Thoracic aorta (tissue), 2 donors: ENCODE data around the gene RNF2. TPM values are rescaled to one million over a fixed set of nuclear protein-coding genes. Genes with fewer than 3 reads are reported as not detected.

Source experiments
- ATAC-seq: fragments of 150-250 bp; one replicate; pipeline ENCODE4 v1.8.0; 2017; ENCODE audit warnings: low read depth; ENCODE audit not compliant: insufficient number of reproducible peaks, low FRiP score
- DNase-seq: peaks from one replicate; pipeline ENCODE4 v3.0.0-alpha.2; 2020; ENCODE audit warnings: low spot score
- H3K27ac ChIP-seq, 2 donors: fragments of 200-600 bp; sonication (generic); 1 replicate in 1 of 2; 2 replicates in 1 of 2; pipeline ENCODE4 v1.5.1; 2016; ENCODE audit warnings: mild to moderate bottlenecking in 2 of 2, moderate library complexity in 2 of 2
- H3K27me3 ChIP-seq: fragments of 200-600 bp; sonication (generic); replicated peaks from 2 replicates; pipeline ENCODE4 v1.6.0; 2016; ENCODE audit warnings: mild to moderate bottlenecking; ENCODE audit not compliant: insufficient read depth
- H3K36me3 ChIP-seq: fragments of 200-600 bp; sonication (generic); one replicate; pipeline ENCODE4 v1.5.1; 2016
- H3K4me1 ChIP-seq, 2 donors: fragments of 200-600 bp; sonication (generic); 1 replicate in 1 of 2; 2 replicates in 1 of 2; pipeline versions ENCODE4 v1.5.1 to v1.6.0; 2016; ENCODE audit warnings: low read depth in 2 of 2, mild to moderate bottlenecking in 1 of 2; ENCODE audit not compliant: control insufficient read depth in 1 of 2
- H3K4me3 ChIP-seq: fragments of 200-600 bp; sonication (generic); 2 replicates; pipeline ENCODE4 v1.5.1; 2016; ENCODE audit warnings: mild to moderate bottlenecking
- H3K9me3 ChIP-seq: fragments of 200-600 bp; sonication (generic); 2 replicates; pipeline ENCODE4 v1.5.1; 2016
- total RNA-seq, 2 donors: library from RNA; depleted of rRNA; stranded (reverse); fragments of >200 nt; gene quantifications; one replicate each; pipeline versions ENCODE4 v1.1.0 to v1.2.3, GENCODE V29; 2016
- TF ChIP-seq, protein P1 (sequence below): fragments of 200-600 bp; sonication (generic); IDR thresholded peaks from one replicate; pipeline ENCODE4 v1.5.1; 2019; ENCODE audit warnings: antibody characterized with exemption

Gene RNF2
- total RNA-seq, 2 donors from 2014 or later: 13.8 to 15.7 TPM

DNA sequence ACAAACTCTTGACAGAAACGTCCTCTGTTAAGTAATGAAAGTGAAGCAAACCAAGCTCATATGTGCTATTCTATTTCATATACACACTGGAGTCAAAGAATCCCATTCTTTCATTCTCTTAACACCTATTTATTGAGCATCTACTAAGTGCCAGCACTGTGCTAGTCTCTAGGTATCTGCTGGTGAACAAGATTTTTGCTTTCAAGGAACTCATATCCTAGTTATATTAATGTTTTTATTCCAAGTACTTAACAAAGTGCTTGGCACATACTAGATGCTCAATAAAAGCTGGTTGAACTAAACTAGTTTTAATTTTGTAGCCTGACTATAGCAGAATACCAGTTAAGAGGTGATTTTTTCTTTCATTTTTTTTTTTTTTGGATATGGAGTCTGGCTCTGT, 3.6 kb upstream of the RNF2 start:
- no peak for ATAC-seq
- H3K27me3 ChIP-seq: no peaks in the 10 kb centered on the region
- no peaks in the 10 kb centered on the region for H3K9me3 ChIP-seq
- no peak overlapping the region for H3K27ac ChIP-seq
- no peak for DNase-seq
- no peak overlapping the region for H3K4me3 ChIP-seq
- TF ChIP-seq, protein P1, sequence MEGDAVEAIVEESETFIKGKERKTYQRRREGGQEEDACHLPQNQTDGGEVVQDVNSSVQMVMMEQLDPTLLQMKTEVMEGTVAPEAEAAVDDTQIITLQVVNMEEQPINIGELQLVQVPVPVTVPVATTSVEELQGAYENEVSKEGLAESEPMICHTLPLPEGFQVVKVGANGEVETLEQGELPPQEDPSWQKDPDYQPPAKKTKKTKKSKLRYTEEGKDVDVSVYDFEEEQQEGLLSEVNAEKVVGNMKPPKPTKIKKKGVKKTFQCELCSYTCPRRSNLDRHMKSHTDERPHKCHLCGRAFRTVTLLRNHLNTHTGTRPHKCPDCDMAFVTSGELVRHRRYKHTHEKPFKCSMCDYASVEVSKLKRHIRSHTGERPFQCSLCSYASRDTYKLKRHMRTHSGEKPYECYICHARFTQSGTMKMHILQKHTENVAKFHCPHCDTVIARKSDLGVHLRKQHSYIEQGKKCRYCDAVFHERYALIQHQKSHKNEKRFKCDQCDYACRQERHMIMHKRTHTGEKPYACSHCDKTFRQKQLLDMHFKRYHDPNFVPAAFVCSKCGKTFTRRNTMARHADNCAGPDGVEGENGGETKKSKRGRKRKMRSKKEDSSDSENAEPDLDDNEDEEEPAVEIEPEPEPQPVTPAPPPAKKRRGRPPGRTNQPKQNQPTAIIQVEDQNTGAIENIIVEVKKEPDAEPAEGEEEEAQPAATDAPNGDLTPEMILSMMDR: no peak
- H3K4me1 ChIP-seq: peaks cover 3% of the 10 kb centered on the region in 2 donors
- no peaks in the 10 kb centered on the region for H3K36me3 ChIP-seq

- DNase-seq: no peak
- H3K36me3 ChIP-seq: no peaks in the 10 kb centered on the region
Measured at GRCh38 chr1:185042737-185043136, 2.6 kb upstream of the RNF2 start.

GRCh38 chr1:185044387-185044786, 971 bp upstream of the RNF2 start:
- ATAC-seq (no peak), DNase-seq (no peak)
- H3K27ac ChIP-seq: peak overlapping the region; percentile 57 to 79
- no peak overlapping the region for H3K4me3 ChIP-seq
- H3K4me1 ChIP-seq: peaks cover 13 to 17% of the 10 kb centered on the region in 2 donors
- no peaks in the 10 kb centered on the region for H3K9me3 ChIP-seq
- no peaks in the 10 kb centered on the region for H3K27me3 ChIP-seq
- TF ChIP-seq, protein P1: no peak
- H3K36me3 ChIP-seq: no peaks in the 10 kb centered on the region

More at GRCh38 chr1:185042737-185043136, 2.6 kb upstream of the RNF2 start:
- peaks cover 13% of the 10 kb centered on the region in 2 donors for H3K4me1 ChIP-seq
- H3K9me3 ChIP-seq: no peaks in the 10 kb centered on the region
- no peaks in the 10 kb centered on the region for H3K27me3 ChIP-seq
- no peak overlapping the region for H3K4me3 ChIP-seq
- H3K27ac ChIP-seq: no peak overlapping the region
- TF ChIP-seq, protein P1: no peak
- ATAC-seq: no peak

DNA sequence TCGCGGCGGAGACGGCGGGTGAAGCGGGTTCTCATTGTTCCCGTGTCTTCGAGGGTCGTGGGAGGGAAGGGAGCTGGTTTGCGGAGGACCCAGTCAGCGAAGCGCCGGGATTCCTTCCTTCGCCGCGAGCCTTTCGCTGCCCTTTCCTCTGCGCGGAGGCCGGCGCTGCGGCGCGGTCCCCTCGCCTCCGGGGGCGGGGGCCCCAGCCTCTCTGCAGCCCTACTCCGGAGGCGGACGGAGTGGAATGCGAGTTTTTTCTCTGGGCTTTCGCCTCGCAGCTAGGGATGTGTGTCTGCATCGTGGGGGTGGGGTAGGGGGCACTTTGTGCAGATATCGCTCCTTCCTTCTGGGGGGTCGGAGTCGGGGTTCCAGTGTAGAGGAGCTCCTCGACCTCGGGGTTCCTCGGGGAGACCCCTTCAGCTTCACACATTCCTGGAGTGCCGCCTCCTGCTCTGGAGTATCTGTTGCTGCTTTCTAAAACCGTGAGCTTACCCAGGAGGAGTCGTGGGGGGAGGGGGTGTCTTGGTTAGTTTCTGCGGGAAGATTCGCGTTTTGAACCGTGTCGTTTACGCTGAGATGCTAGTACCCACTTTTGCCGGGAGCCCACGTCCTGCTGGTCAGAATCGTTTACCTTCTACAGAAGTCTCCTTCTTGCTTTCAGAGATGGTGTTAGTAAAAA, 595 bp downstream of the RNF2 start:
- Histone ChIP-seq H3K4me3 (peak overlapping the region; percentile 87), H3K9me3 (no peaks in the 10 kb centered on the region), H3K27me3 (no peaks in the 10 kb centered on the region), H3K36me3 (no peaks in the 10 kb centered on the region), H3K27ac (peak overlapping the region; percentile 79 to 80), H3K4me1 (peaks cover 13 to 17% of the 10 kb centered on the region in 2 donors)
- TF ChIP-seq, protein P1: no peak
- ATAC-seq: no peak
- no peak for DNase-seq

DNA sequence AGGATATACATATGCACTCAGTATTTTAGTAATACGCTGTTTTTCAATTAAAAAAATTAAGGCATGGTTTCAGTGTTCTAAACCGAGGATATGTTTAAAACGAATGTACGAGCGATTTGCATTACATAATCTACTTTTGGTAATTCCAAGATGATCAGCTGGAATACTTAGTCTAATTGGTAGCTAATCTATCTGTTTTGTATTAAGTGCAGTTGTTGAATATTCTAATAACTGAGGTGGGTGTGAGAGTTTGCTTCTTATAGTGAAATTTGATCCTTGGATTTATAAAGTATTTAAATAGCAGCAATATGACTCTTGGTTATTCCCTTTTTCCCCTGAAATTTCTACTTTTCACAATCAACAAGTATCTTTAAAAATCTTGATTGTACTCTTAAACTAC, 1.3 kb downstream of the RNF2 start:
- TF ChIP-seq, protein P1: no peak
- Histone ChIP-seq H3K27me3 (no peaks in the 10 kb centered on the region), H3K27ac (no peak overlapping the region), H3K4me3 (peak overlapping the region; percentile 87), H3K9me3 (no peaks in the 10 kb centered on the region), H3K36me3 (no peaks in the 10 kb centered on the region), H3K4me1 (peaks cover 13 to 17% of the 10 kb centered on the region in 2 donors)
- no peak for ATAC-seq
- no peak for DNase-seq
